ENCODE results near the gene GABPA. TPM values are rescaled to one million over a fixed set of nuclear protein-coding genes. Genes with fewer than 3 reads are reported as not detected.

The GABPA gene
- polyA plus RNA-seq, 3 donors = 42.1 to 48.4 (median 44.5) TPM

- DNase-seq (ENCODE audit: extremely low read depth in 1 of 11, low read depth in 9 of 11, low spot score in 4 of 11) = no peak
Measured at GRCh38 chr21:25722631-25723030, 12.1 kb upstream of the GABPA start.

- no peak for DNase-seq (ENCODE audit: extremely low read depth in 1 of 11, low read depth in 9 of 11, low spot score in 4 of 11)
Measured at GRCh38 chr21:25732091-25732760, 2.5 kb upstream of the GABPA start.

GRCh38 chr21:25733859-25734653 lies 716 bp upstream of the GABPA start:
- DNase-seq (ENCODE audit: extremely low read depth in 1 of 11, low read depth in 9 of 11, low spot score in 4 of 11) = peak in 6 of 11 donors; percentile 7 to 27 (median 10)

- no peak for DNase-seq (ENCODE audit: extremely low read depth in 1 of 11, low read depth in 9 of 11, low spot score in 4 of 11)
Measured at GRCh38 chr21:25734654-25734903, 193 bp upstream of the GABPA start.

- peak; percentile 55 to 90 (median 80) for DNase-seq (ENCODE audit: extremely low read depth in 1 of 11, low read depth in 9 of 11, low spot score in 4 of 11)
Measured at GRCh38 chr21:25735646-25736597, 1.1 kb downstream of the GABPA start.

GRCh38 chr21:25737421-25737820 lies 2.6 kb downstream of the GABPA start:
- DNase-seq (ENCODE audit: extremely low read depth in 1 of 11, low read depth in 9 of 11, low spot score in 4 of 11) = no peak

- no peak for DNase-seq (ENCODE audit: extremely low read depth in 1 of 11, low read depth in 9 of 11, low spot score in 4 of 11)
Measured at GRCh38 chr21:25742900-25743299, 8.1 kb downstream of the GABPA start.

- no peak for DNase-seq (ENCODE audit: extremely low read depth in 1 of 11, low read depth in 9 of 11, low spot score in 4 of 11)
Measured at GRCh38 chr21:25744854-25745253, 10.1 kb downstream of the GABPA start.

- DNase-seq (ENCODE audit: extremely low read depth in 1 of 11, low read depth in 9 of 11, low spot score in 4 of 11) = no peak
Measured at GRCh38 chr21:25750085-25750484, 15.3 kb downstream of the GABPA start.

GRCh38 chr21:25752416-25752815 lies 17.6 kb downstream of the GABPA start:
- DNase-seq (ENCODE audit: extremely low read depth in 1 of 11, low read depth in 9 of 11, low spot score in 4 of 11) = no peak

- no peak for DNase-seq (ENCODE audit: extremely low read depth in 1 of 11, low read depth in 9 of 11, low spot score in 4 of 11)
Measured at GRCh38 chr21:25756190-25756932, 21.6 kb downstream of the GABPA start.

GRCh38 chr21:25757531-25757930 lies 22.8 kb downstream of the GABPA start:
- DNase-seq (ENCODE audit: extremely low read depth in 1 of 11, low read depth in 9 of 11, low spot score in 4 of 11) = no peak

GRCh38 chr21:25759573-25759972 lies 24.8 kb downstream of the GABPA start:
- no peak for DNase-seq (ENCODE audit: extremely low read depth in 1 of 11, low read depth in 9 of 11, low spot score in 4 of 11)

- DNase-seq (ENCODE audit: extremely low read depth in 1 of 11, low read depth in 9 of 11, low spot score in 4 of 11) = no peak
Measured at GRCh38 chr21:25760061-25760460, 25.3 kb downstream of the GABPA start.

- no peak for DNase-seq (ENCODE audit: extremely low read depth in 1 of 11, low read depth in 9 of 11, low spot score in 4 of 11)
Measured at GRCh38 chr21:25760677-25761076, 25.9 kb downstream of the GABPA start.

- no peak for DNase-seq (ENCODE audit: extremely low read depth in 1 of 11, low read depth in 9 of 11, low spot score in 4 of 11)
Measured at GRCh38 chr21:25764065-25764464, 29.3 kb downstream of the GABPA start.

- no peak for DNase-seq (ENCODE audit: extremely low read depth in 1 of 11, low read depth in 9 of 11, low spot score in 4 of 11)
Measured at GRCh38 chr21:25767921-25768320, 33.1 kb downstream of the GABPA start.

GRCh38 chr21:25772686-25773085 lies 37.9 kb downstream of the GABPA start:
- DNase-seq (ENCODE audit: extremely low read depth in 1 of 11, low read depth in 9 of 11, low spot score in 4 of 11) = no peak

- DNase-seq (ENCODE audit: extremely low read depth in 1 of 11, low read depth in 9 of 11, low spot score in 4 of 11) = no peak
Measured at GRCh38 chr21:25776440-25776839, 41.7 kb downstream of the GABPA start.
